Sigmoid colon (tissue), 7 donors: ENCODE data around the gene CA9. TPM values are rescaled to one million over a fixed set of nuclear protein-coding genes. Genes with fewer than 3 reads are reported as not detected.

Source experiments
- DNase-seq: peaks from one replicate; pipeline ENCODE4 v3.0.0-alpha.2; 2019
- H3K27ac ChIP-seq, 4 donors: fragments of 200-600 bp; sonication (generic); one replicate each; pipeline ENCODE4 v1.5.1; 2016 to 2019; ENCODE audit warnings: mild to moderate bottlenecking in 1 of 4
- H3K27me3 ChIP-seq, 3 donors: fragments of 200-600 bp; sonication (generic); one replicate each; pipeline ENCODE4 v1.5.1; 2019; ENCODE audit warnings: mild to moderate bottlenecking in 1 of 3
- H3K36me3 ChIP-seq, 4 donors: fragments of 200-600 bp; sonication (generic); one replicate each; pipeline ENCODE4 v1.5.1; 2016 to 2019
- H3K4me1 ChIP-seq, 4 donors: fragments of 200-600 bp; sonication (generic); one replicate each; pipeline ENCODE4 v1.5.1; 2017 to 2019
- H3K4me3 ChIP-seq, 4 donors: fragments of 200-600 bp; sonication (generic); one replicate each; pipeline ENCODE4 v1.5.1; 2017 to 2019; ENCODE audit warnings: mild to moderate bottlenecking in 2 of 4, moderate library complexity in 1 of 4
- H3K9me3 ChIP-seq, 4 donors: fragments of 200-600 bp in 3 of 4; sonication (generic) in 3 of 4; one replicate each; pipeline versions ENCODE4 v1.5.1 to v1.6.1; 2013 to 2019
- EP300 ChIP-seq, 4 donors: sonication (generic); formaldehyde crosslinking; IDR thresholded peaks; one replicate each; pipeline ENCODE4 v1.6.1; 2017; ENCODE audit warnings: antibody characterized with exemption in 4 of 4
- POLR2A ChIP-seq, 2 donors: fragments of 450-650 bp; IDR thresholded peaks; one replicate each; pipeline ENCODE4 v1.6.1; 2016; ENCODE audit warnings: antibody characterized with exemption in 2 of 2, mild to moderate bottlenecking in 2 of 2, moderate library complexity in 2 of 2
- POLR2AphosphoS5 ChIP-seq, 4 donors: sonication (generic); formaldehyde crosslinking; IDR thresholded peaks; one replicate each; pipeline ENCODE4 v1.6.1; 2017; ENCODE audit warnings: antibody characterized with exemption in 4 of 4
- WGBS, 2 donors: extraction: QIAGEN DNeasy Blood & Tissue Kit; methylation state at CpG; one replicate each; pipeline ENCODE4 v1.1.7; 2013; 5-methylcytosine and 5-hydroxymethylcytosine counted together
- intact Hi-C: fragments of 100-400 bp; cut with DNase I; formaldehyde crosslinking; loops from one replicate; pipeline ENCODE4 v1.15.1; 2023
- polyA plus RNA-seq, 3 donors: library from polyadenylated mRNA; stranded (reverse); fragments of 200-250 nt; gene quantifications; one replicate each; pipeline ENCODE4 v1.2.3, GENCODE V29; 2013
- total RNA-seq, 4 donors: library from RNA; depleted of rRNA; stranded (reverse); fragments of >200 nt; gene quantifications; one replicate each; pipeline ENCODE4 v1.1.0, GENCODE V29; 2016
- TF ChIP-seq, protein P1 (sequence below), 4 experiments: fragments of 450-650 bp in 3 of 4; fragments of 200-600 bp in 1 of 4; IDR thresholded peaks; one replicate each; pipeline ENCODE4 v1.5.1; 2016 to 2019; ENCODE audit warnings: antibody characterized with exemption in 4 of 4, mild to moderate bottlenecking in 3 of 4, moderate library complexity in 2 of 4
- donor health status: healthy with polysubstance abuse.
- donor health status: Bipolar disorder and iron deficiency.
- donor health status: healthy.

CA9 gene
- total and polyA plus RNA-seq, 7 donors = 0.33 to 1.7 (median 0.71) TPM; not detected in 4

DNA sequence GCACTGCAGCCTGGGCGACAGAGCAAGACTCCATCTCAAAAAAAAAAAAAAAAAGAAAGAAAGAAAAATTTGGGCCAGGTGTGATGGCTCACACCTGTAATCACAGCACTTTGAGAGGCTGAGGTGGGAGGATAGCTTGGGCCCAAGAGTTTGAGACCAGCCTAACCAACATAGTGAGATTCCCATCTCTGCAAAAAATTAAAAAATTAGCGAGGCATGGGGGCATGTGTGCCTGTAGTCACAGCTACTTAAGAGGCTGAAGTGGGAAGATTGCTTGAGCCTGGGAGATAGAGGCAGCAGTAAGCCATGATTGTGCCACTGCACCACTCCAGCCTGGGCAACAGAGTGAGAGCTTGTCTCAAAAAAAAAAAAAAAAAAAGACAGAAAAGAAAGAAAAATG is 20.1 kb upstream of the CA9 start:
- Histone ChIP-seq H3K27me3 (no peaks in the 10 kb centered on the region), H3K36me3 (no peaks in the 10 kb centered on the region), H3K9me3 (no peaks in the 10 kb centered on the region), H3K4me1 (peaks cover 0 to 18% (median 14%) of the 10 kb centered on the region in 4 donors), H3K4me3 (no peak overlapping the region), H3K27ac (no peak overlapping the region)
- TF ChIP-seq EP300 (IDR thresholded peaks at IDR 0.05) (no peak), POLR2A (IDR thresholded peaks at IDR 0.05) (no peak), POLR2AphosphoS5 (IDR thresholded peaks at IDR 0.05) (no peak)
- TF ChIP-seq, protein P1, sequence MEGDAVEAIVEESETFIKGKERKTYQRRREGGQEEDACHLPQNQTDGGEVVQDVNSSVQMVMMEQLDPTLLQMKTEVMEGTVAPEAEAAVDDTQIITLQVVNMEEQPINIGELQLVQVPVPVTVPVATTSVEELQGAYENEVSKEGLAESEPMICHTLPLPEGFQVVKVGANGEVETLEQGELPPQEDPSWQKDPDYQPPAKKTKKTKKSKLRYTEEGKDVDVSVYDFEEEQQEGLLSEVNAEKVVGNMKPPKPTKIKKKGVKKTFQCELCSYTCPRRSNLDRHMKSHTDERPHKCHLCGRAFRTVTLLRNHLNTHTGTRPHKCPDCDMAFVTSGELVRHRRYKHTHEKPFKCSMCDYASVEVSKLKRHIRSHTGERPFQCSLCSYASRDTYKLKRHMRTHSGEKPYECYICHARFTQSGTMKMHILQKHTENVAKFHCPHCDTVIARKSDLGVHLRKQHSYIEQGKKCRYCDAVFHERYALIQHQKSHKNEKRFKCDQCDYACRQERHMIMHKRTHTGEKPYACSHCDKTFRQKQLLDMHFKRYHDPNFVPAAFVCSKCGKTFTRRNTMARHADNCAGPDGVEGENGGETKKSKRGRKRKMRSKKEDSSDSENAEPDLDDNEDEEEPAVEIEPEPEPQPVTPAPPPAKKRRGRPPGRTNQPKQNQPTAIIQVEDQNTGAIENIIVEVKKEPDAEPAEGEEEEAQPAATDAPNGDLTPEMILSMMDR (IDR thresholded peaks at IDR 0.05) = no peak
- DNase-seq = no peak
- intact Hi-C loops = loop anchor here (10.0 kb wide), 1 partner anchor 659 kb away; no protein-coding TSS in a partner anchor
- 93 to 94% methylated on average over 2 of the region's 2 CpGs for WGBS, 2 donors

DNA sequence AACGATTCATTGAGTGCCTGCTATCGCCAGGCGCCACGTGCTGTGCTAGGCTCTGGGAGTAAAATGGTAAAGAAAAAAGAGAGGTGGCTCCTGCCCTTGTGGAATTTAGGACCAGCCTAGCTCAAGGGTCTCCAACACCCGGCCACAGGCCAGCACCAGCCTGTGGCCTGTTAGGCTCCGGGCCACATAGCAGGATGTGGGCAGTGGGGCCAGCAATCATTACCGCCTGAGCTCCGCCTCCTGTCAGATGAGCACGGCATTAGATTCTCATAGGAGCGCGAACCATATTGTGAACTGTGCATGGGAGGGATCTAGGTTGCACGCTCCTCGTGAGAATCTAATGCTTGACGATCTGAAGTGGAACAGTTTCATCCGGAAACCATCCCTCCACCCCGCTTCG is 17.4 kb upstream of the CA9 start:
- intact Hi-C loops = loop anchor here (2.0 to 10.0 kb wide), 2 partner anchors 158 to 662 kb away; partner anchors contain the start of gene HINT2
- DNase-seq = no peak

GRCh38 chr9:35656831-35657545 is 16.7 kb upstream of the CA9 start:
- DNase-seq = peak; percentile 83
- H3K9me3 ChIP-seq = no peaks in the 10 kb centered on the region
- 27 to 35% methylated on average over 25 of the region's 25 CpGs for WGBS, 2 donors
- no peaks in the 10 kb centered on the region for H3K27me3 ChIP-seq
- intact Hi-C loops = loop anchor here (2.0 to 10.0 kb wide), 2 partner anchors 158 to 662 kb away; partner anchors contain the start of gene HINT2
- TF ChIP-seq EP300 (IDR thresholded peaks at IDR 0.05) (no peak), POLR2AphosphoS5 (IDR thresholded peaks at IDR 0.05) (peak in 1 of 4 donors; percentile 4)
- H3K4me1 ChIP-seq = peaks cover 0 to 48% (median 43%) of the 10 kb centered on the region in 4 donors
- H3K27ac ChIP-seq = peak overlapping the region; percentile 97 to 98 (median 98)
- H3K36me3 ChIP-seq = peaks cover 0 to 13% (median 10%) of the 10 kb centered on the region in 4 donors
- peak overlapping the region; percentile 30 to 77 (median 72) for H3K4me3 ChIP-seq

More for the DNA sequence above, 17.4 kb upstream of the CA9 start:
- Histone ChIP-seq H3K4me3 (no peak overlapping the region), H3K27ac (peak overlapping the region; percentile 97 to 98 (median 98)), H3K9me3 (no peaks in the 10 kb centered on the region), H3K4me1 (peaks cover 0 to 42% (median 37%) of the 10 kb centered on the region in 4 donors), H3K36me3 (peaks cover 0 to 13% (median 10%) of the 10 kb centered on the region in 4 donors), H3K27me3 (no peaks in the 10 kb centered on the region)
- TF ChIP-seq POLR2A (IDR thresholded peaks at IDR 0.05) (no peak), POLR2AphosphoS5 (IDR thresholded peaks at IDR 0.05) (no peak), EP300 (IDR thresholded peaks at IDR 0.05) (no peak)
- TF ChIP-seq, protein P1 (IDR thresholded peaks at IDR 0.05) = no peak
- 78 to 89% methylated on average over 17 of the region's 17 CpGs for WGBS, 2 donors

DNA sequence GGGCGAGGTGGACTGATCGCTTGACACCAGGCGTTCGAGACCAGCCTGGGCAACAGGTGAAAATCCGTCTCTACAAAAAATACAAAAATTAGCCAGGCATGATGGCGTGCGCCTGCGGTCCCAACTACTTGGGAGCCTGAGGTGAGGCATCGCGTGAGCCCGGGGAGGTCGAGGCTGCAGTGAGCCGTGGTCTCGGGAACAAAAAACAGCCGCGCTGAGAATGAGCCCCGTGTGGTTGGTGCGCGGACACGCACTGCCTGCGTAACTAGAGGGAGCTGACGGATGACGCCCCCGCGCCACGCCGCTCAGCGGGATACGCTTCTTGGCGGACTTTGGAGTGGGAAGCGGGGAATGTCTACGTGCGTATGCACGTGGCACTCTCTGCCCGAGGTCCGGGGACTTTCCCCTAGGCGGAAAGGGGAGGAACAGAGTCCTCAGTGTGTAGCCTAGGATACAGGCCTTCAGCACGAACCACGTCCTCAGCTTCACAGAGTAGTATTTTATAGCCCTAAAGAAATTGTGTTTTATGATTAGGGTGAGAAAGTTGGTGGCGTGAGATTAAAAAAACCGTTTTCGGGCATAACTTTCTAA is 16.1 kb upstream of the CA9 start, which contains the start of gene RMRP:
TSS of gene RMRP (minus strand) at position 474 of the 591 bp plus-strand sequence.
- intact Hi-C loops = loop anchor here (1.0 to 10.0 kb wide), 3 partner anchors 73 to 663 kb away; partner anchors contain the start of gene HINT2
- Histone ChIP-seq H3K36me3 (peaks cover 0 to 13% (median 10%) of the 10 kb centered on the region in 4 donors), H3K4me3 (peak within 1 kb of the TSS; percentile 70 to 92 (median 76))

More for the DNA sequence above, 16.1 kb upstream of the CA9 start, which contains the start of gene RMRP:
- WGBS, 2 donors = 1% methylated on average over 42 of the region's 42 CpGs
- Histone ChIP-seq H3K9me3 (no peaks in the 10 kb centered on the region), H3K27ac (peak within 1 kb of the TSS; percentile 97 to 98 (median 98)), H3K4me1 (peaks cover 0 to 52% (median 47%) of the 10 kb centered on the region in 4 donors), H3K27me3 (no peaks in the 10 kb centered on the region)
- TF ChIP-seq POLR2A (IDR thresholded peaks at IDR 0.05) = peak; percentile 85 to 87
- peak; percentile 91 to 97 (median 96) for TF ChIP-seq POLR2AphosphoS5 (IDR thresholded peaks at IDR 0.05)
- TF ChIP-seq, protein P1 (IDR thresholded peaks at IDR 0.05) = peak; percentile 42 to 62 (median 62)
- peak; percentile 70 to 99 (median 94) for TF ChIP-seq EP300 (IDR thresholded peaks at IDR 0.05)
- peak; percentile 100 for DNase-seq
